Parathyroid adenoma (tissue), 2 donors: ENCODE data around the gene EML6.

Source experiments
- H2AFZ ChIP-seq: fragments of 300-600 bp; sonication (generic); one replicate; pipeline ENCODE4 v1.7.0; 2017; ENCODE audit warnings: antibody characterized with exemption, mild to moderate bottlenecking
- H3K27ac ChIP-seq: fragments of 300-600 bp; sonication (generic); one replicate; pipeline ENCODE4 v1.7.0; 2017
- H3K27me3 ChIP-seq: fragments of 300-600 bp; sonication (generic); one replicate; pipeline ENCODE4 v1.7.0; 2017; ENCODE audit warnings: low read length; ENCODE audit not compliant: control insufficient read depth, insufficient read depth
- H3K36me3 ChIP-seq: fragments of 300-600 bp; sonication (generic); one replicate; pipeline ENCODE4 v1.7.0; 2017; ENCODE audit warnings: low read length; ENCODE audit not compliant: control insufficient read depth, insufficient read depth
- H3K4me1 ChIP-seq: fragments of 300-600 bp; sonication (generic); one replicate; pipeline ENCODE4 v1.7.0; 2017; ENCODE audit warnings: control low read depth
- H3K4me2 ChIP-seq: fragments of 300-600 bp; sonication (generic); one replicate; pipeline ENCODE4 v1.7.0; 2017; ENCODE audit warnings: low read length
- H3K4me3 ChIP-seq: fragments of 300-600 bp; sonication (generic); one replicate; pipeline ENCODE4 v1.7.0; 2017; ENCODE audit warnings: low read depth, low read length
- H3K79me2 ChIP-seq: fragments of 300-600 bp; sonication (generic); one replicate; pipeline ENCODE4 v1.7.0; 2017; ENCODE audit warnings: control low read depth
- H3K9ac ChIP-seq: fragments of 300-600 bp; sonication (generic); one replicate; pipeline ENCODE4 v1.7.0; 2017; ENCODE audit warnings: mild to moderate bottlenecking
- H3K9me3 ChIP-seq: fragments of 300-600 bp; sonication (generic); one replicate; pipeline ENCODE4 v1.7.0; 2017; ENCODE audit warnings: low read length; ENCODE audit not compliant: control insufficient read depth
- TF ChIP-seq, protein P1 (sequence below): fragments of 300-600 bp; sonication (generic); IDR thresholded peaks from one replicate; pipeline ENCODE4 v1.7.0; 2017; ENCODE audit warnings: antibody characterized with exemption, mild to moderate bottlenecking
- donor health status: primary hyperparathyroidism.

The EML6 gene

DNA sequence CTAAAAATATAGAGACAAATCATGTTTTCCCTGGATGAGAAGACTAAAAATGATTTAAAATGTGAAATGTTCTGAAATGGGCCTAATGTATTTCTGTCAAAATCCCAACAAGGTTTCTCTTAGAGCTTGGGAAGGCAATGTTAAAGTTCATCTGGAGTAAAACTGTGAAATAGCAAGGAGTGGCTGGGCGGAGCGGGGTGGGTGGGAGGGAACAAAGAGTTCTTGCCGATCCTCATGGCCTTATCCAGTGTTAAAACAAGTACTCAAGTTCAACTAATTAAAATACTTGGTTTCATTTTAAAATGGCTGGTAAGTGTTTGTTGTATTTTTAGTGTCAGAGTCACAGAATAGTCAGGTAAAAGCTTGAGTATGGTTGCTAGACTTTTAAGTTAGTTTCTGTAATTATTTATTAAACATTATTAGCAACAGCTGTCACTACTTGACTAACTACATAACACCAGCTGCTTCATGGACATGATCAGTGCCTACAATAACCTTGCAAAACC lies 239.5 kb downstream of the EML6 start:
- TF ChIP-seq, protein P1, sequence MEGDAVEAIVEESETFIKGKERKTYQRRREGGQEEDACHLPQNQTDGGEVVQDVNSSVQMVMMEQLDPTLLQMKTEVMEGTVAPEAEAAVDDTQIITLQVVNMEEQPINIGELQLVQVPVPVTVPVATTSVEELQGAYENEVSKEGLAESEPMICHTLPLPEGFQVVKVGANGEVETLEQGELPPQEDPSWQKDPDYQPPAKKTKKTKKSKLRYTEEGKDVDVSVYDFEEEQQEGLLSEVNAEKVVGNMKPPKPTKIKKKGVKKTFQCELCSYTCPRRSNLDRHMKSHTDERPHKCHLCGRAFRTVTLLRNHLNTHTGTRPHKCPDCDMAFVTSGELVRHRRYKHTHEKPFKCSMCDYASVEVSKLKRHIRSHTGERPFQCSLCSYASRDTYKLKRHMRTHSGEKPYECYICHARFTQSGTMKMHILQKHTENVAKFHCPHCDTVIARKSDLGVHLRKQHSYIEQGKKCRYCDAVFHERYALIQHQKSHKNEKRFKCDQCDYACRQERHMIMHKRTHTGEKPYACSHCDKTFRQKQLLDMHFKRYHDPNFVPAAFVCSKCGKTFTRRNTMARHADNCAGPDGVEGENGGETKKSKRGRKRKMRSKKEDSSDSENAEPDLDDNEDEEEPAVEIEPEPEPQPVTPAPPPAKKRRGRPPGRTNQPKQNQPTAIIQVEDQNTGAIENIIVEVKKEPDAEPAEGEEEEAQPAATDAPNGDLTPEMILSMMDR = no peak
- no peak overlapping the region for H3K4me3 ChIP-seq
- H3K9me3 ChIP-seq = no peaks in the 10 kb centered on the region
- no peak overlapping the region for H3K4me2 ChIP-seq
- no peaks in the 10 kb centered on the region for H3K36me3 ChIP-seq
- no peaks in the 10 kb centered on the region for H3K27me3 ChIP-seq
- H3K9ac ChIP-seq = no peak overlapping the region
- no peaks in the 10 kb centered on the region for H3K4me1 ChIP-seq
- H3K27ac ChIP-seq = no peak overlapping the region
- no peak overlapping the region for H2AFZ ChIP-seq
- H3K79me2 ChIP-seq = no peaks in the 10 kb centered on the region

DNA sequence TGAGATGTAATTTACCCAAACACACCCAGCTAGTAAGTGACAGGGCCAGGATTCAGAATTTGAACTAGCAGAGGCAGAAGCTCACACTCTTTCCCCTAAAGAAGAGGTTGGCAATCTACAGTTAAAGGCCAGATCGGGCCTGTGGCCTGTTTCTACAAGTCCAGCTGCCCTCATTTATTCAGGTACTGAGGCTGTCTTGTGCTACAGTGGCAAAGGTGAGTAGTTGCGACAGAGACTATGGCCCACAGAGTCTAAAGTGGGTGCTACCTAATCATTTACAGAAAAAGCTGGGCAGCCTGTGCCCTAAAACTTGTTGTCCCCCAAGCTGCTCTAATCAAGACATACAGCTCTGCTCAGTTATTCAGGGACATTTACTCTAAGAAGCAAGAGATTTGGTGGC lies 240.0 kb downstream of the EML6 start:
- H3K4me2 ChIP-seq = no peak overlapping the region
- no peak overlapping the region for H3K4me3 ChIP-seq
- H3K27ac ChIP-seq = no peak overlapping the region

DNA sequence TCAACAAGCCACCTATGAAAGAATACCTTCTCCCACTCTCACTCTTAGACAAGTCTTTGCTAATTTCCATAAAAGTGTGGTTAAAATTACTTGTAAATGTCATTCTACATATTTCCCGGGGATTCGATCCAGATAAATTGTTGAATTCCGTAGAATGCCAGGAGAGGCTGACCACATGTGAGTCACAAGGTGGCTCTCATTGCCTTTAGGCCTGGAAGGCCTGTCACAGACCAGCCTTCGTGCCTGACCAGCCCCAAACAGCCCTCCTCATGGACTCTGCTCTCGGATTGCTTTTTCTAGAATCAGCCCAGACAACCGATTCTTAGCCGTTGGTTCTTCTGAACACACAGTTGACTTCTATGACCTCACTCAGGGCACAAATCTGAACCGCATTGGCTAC lies 240.8 kb downstream of the EML6 start:
- Histone ChIP-seq H3K9ac (no peak overlapping the region), H3K27ac (no peak overlapping the region), H3K4me2 (no peak overlapping the region), H3K27me3 (no peaks in the 10 kb centered on the region), H3K4me3 (no peak overlapping the region), H3K36me3 (no peaks in the 10 kb centered on the region), H3K9me3 (no peaks in the 10 kb centered on the region), H3K4me1 (no peaks in the 10 kb centered on the region), H3K79me2 (no peaks in the 10 kb centered on the region), H2AFZ (no peak overlapping the region)
- TF ChIP-seq, protein P1 = no peak

More for the DNA sequence above, 240.0 kb downstream of the EML6 start:
- Histone ChIP-seq H3K79me2 (no peaks in the 10 kb centered on the region), H3K9me3 (no peaks in the 10 kb centered on the region), H3K9ac (no peak overlapping the region), H2AFZ (no peak overlapping the region), H3K4me1 (no peaks in the 10 kb centered on the region), H3K36me3 (no peaks in the 10 kb centered on the region), H3K27me3 (no peaks in the 10 kb centered on the region)
- TF ChIP-seq, protein P1 = no peak

DNA sequence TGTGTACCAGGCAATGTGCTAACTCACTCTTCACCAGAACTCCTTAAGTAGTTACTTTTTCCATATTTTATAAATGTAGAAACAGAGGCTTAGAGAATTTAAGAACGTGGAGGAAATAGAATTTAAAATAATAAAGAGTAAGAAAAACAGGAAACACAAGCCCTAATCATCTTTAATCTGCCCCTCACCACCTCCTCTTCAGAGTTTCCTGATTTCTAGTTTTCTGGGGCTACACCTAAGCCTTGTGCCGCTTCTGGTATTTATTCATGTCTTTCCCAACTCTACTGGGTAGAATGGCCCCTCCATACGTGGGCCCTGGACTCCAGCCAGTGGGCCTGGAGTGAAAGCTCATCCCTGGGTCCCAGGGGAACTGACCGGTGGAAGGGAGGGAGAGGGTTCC lies 241.4 kb downstream of the EML6 start:
- Histone ChIP-seq H3K4me2 (no peak overlapping the region), H3K36me3 (no peaks in the 10 kb centered on the region), H3K9ac (no peak overlapping the region), H3K4me1 (no peaks in the 10 kb centered on the region), H3K9me3 (no peaks in the 10 kb centered on the region), H3K27me3 (no peaks in the 10 kb centered on the region), H3K4me3 (no peak overlapping the region), H3K27ac (no peak overlapping the region), H2AFZ (no peak overlapping the region), H3K79me2 (no peaks in the 10 kb centered on the region)
- TF ChIP-seq, protein P1 = no peak

DNA sequence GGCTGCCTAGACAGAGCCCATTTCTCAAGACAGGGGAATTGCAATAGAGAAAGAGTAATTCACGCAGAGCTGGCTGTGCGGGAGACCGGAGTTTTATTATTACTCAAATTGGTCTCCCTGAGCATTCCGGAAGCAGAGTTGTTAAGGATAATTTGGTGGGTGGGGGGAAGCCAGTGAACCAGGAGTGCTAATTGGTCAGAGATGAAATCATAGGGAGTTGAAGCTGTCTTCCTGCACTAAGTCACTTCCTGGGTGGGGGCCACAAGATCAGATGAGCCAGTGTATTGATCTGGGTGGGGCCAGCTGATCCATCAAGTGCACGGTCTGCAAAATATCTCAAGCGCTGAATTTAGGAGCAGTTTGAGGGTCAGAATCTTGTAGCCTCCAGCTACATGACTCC lies 242.0 kb downstream of the EML6 start:
- H3K27ac ChIP-seq = no peak overlapping the region
- H3K9me3 ChIP-seq = no peaks in the 10 kb centered on the region
- no peaks in the 10 kb centered on the region for H3K27me3 ChIP-seq
- H3K4me2 ChIP-seq = no peak overlapping the region
- no peak overlapping the region for H3K9ac ChIP-seq
- H3K79me2 ChIP-seq = no peaks in the 10 kb centered on the region
- TF ChIP-seq, protein P1 = no peak
- no peak overlapping the region for H3K4me3 ChIP-seq
- H3K36me3 ChIP-seq = no peaks in the 10 kb centered on the region
- H3K4me1 ChIP-seq = no peaks in the 10 kb centered on the region
- no peak overlapping the region for H2AFZ ChIP-seq
